Liver (tissue), 9 donors: Measurements from ENCODE around the gene TET2. TPM values are rescaled to one million over a fixed set of nuclear protein-coding genes. Genes with fewer than 3 reads are reported as not detected.

ENCODE experiments used
- DNase-seq: peaks from one replicate; pipeline ENCODE4 v3.0.0-alpha.2; 2017; ENCODE audit warnings: low spot score
- H3K27ac ChIP-seq, 2 donors: one replicate each; pipeline ENCODE4 v1.7.0; 2013; ENCODE audit warnings: inconsistent platforms in 2 of 2, low read length in 2 of 2, control low read depth in 1 of 2, low read depth in 1 of 2, mild to moderate bottlenecking in 1 of 2
- H3K27me3 ChIP-seq, 4 donors: one replicate each; pipeline versions ENCODE4 v1.6.1 to v1.7.0; 2013; ENCODE audit warnings: low read length in 3 of 4, inconsistent platforms in 1 of 4, mild to moderate bottlenecking in 1 of 4, moderate library complexity in 1 of 4; ENCODE audit not compliant: control insufficient read depth in 4 of 4, insufficient read depth in 4 of 4
- H3K36me3 ChIP-seq, 4 donors: one replicate each; pipeline versions ENCODE4 v1.6.1 to v1.7.0; 2013; ENCODE audit warnings: low read length in 3 of 4, mild to moderate bottlenecking in 3 of 4, low read depth in 1 of 4, moderate library complexity in 1 of 4; ENCODE audit not compliant: control insufficient read depth in 4 of 4, insufficient read depth in 3 of 4
- H3K4me1 ChIP-seq, 4 donors: one replicate each; pipeline versions ENCODE4 v1.6.1 to v1.7.0; 2013; ENCODE audit warnings: low read length in 3 of 4, mild to moderate bottlenecking in 3 of 4, moderate library complexity in 1 of 4; ENCODE audit not compliant: control insufficient read depth in 4 of 4, insufficient read depth in 4 of 4
- H3K4me3 ChIP-seq, 3 donors: one replicate each; pipeline versions ENCODE4 v1.6.1 to v1.7.0; 2013; ENCODE audit warnings: low read length in 3 of 3, control low read depth in 1 of 3, low read depth in 1 of 3, mild to moderate bottlenecking in 1 of 3
- H3K9ac ChIP-seq, 2 donors: one replicate each; pipeline ENCODE4 v1.7.0; 2013; ENCODE audit warnings: low read length in 2 of 2, mild to moderate bottlenecking in 2 of 2, moderate library complexity in 2 of 2, control low read depth in 1 of 2, low read depth in 1 of 2
- H3K9me3 ChIP-seq, 4 donors: one replicate each; pipeline versions ENCODE4 v1.6.1 to v1.7.0; 2013; ENCODE audit warnings: low read length in 3 of 4; ENCODE audit not compliant: control insufficient read depth in 4 of 4
- ATF3 ChIP-seq: IDR thresholded peaks from 2 replicates; pipeline ENCODE4 v1.6.1; 2016; ENCODE audit warnings: antibody characterized with exemption
- CTCF ChIP-seq: fragments of 150-350 bp; IDR thresholded peaks from 2 replicates; pipeline ENCODE4 v1.5.1; 2017; ENCODE audit warnings: improper control_type of control experiment, low read depth, low read length; ENCODE audit not compliant: missing input control
- EGR1 ChIP-seq, 2 donors: IDR thresholded peaks; 2 replicates each; pipeline ENCODE4 v1.6.1; 2016 to 2018; ENCODE audit warnings: antibody characterized with exemption in 2 of 2, low read depth in 2 of 2
- FOXA1 ChIP-seq: IDR thresholded peaks from 2 replicates; pipeline ENCODE4 v1.6.1; 2016; ENCODE audit warnings: antibody characterized with exemption
- FOXA2 ChIP-seq: IDR thresholded peaks from 2 replicates; pipeline ENCODE4 v1.6.1; 2016; ENCODE audit warnings: antibody characterized with exemption
- GABPA ChIP-seq, 2 donors: IDR thresholded peaks in 1 of 2; conservative IDR thresholded peaks in 1 of 2; 2 replicates each; pipeline ENCODE4 v1.6.1; 2016; ENCODE audit warnings: antibody characterized with exemption in 2 of 2, mild to moderate bottlenecking in 1 of 2, moderate library complexity in 1 of 2
- HNF4A ChIP-seq, 2 donors: conservative IDR thresholded peaks; 2 replicates each; pipeline ENCODE4 v1.6.1; 2016; ENCODE audit warnings: antibody characterized with exemption in 2 of 2, mild to moderate bottlenecking in 2 of 2
- HNF4G ChIP-seq: IDR thresholded peaks from 2 replicates; pipeline ENCODE4 v1.6.1; 2016; ENCODE audit warnings: antibody characterized with exemption
- JUND ChIP-seq, 2 donors: IDR thresholded peaks; 2 replicates each; pipeline ENCODE4 v1.6.1; 2016; ENCODE audit warnings: antibody characterized with exemption in 2 of 2
- MAX ChIP-seq: IDR thresholded peaks from 2 replicates; pipeline ENCODE4 v1.6.1; 2016; ENCODE audit warnings: antibody characterized with exemption
- RAD21 ChIP-seq, 2 donors: IDR thresholded peaks; 2 replicates each; pipeline ENCODE4 v1.6.1; 2016; ENCODE audit warnings: antibody characterized with exemption in 2 of 2, mild to moderate bottlenecking in 2 of 2
- REST ChIP-seq: IDR thresholded peaks from 2 replicates; pipeline ENCODE4 v1.6.1; 2016; ENCODE audit warnings: antibody characterized with exemption, mild to moderate bottlenecking
- RXRA ChIP-seq, 2 donors: IDR thresholded peaks; 2 replicates each; pipeline ENCODE4 v1.6.1; 2017 to 2018; ENCODE audit warnings: antibody characterized with exemption in 2 of 2, mild to moderate bottlenecking in 1 of 2
- SP1 ChIP-seq: IDR thresholded peaks from 2 replicates; pipeline ENCODE4 v1.6.1; 2018; ENCODE audit warnings: antibody characterized with exemption, mild to moderate bottlenecking
- TAF1 ChIP-seq: conservative IDR thresholded peaks from 2 replicates; pipeline ENCODE4 v1.6.1; 2016; ENCODE audit warnings: antibody characterized with exemption, mild to moderate bottlenecking
- YY1 ChIP-seq: IDR thresholded peaks from 2 replicates; pipeline ENCODE4 v1.6.1; 2016; ENCODE audit warnings: antibody characterized with exemption, mild to moderate bottlenecking
- ZBTB33 ChIP-seq: IDR thresholded peaks from 2 replicates; pipeline ENCODE4 v1.6.1; 2016; ENCODE audit warnings: antibody characterized with exemption
- WGBS: extraction: QIAGEN DNeasy Blood & Tissue Kit; methylation state at CpG from one replicate; pipeline ENCODE4 v1.1.7; 2013; 5-methylcytosine and 5-hydroxymethylcytosine counted together
- polyA plus RNA-seq, 2 donors: library from polyadenylated mRNA; stranded (reverse) in 1 of 2; unstranded in 1 of 2; fragments of 200-250 nt in 1 of 2; fragments of >200 nt in 1 of 2; fragmentation: Nextera tagmentation in 1 of 2; extraction: Ambion mirVana in 1 of 2; gene quantifications; one replicate each; pipeline versions ENCODE4 v1.2.1 to v1.2.3, GENCODE V29; 2013 to 2015
- total RNA-seq, 2 donors: library from RNA; depleted of rRNA; stranded (reverse); fragments of >200 nt; gene quantifications; one replicate each; pipeline ENCODE4 v1.2.3, GENCODE V29; 2014
- donor health status: healthy.
- donor health status: healthy.
- donor health status: healthy.
- donor health status: healthy.
- donor health status: healthy.

TET2 gene
- total and polyA plus RNA-seq, 4 donors: 0.88 to 8.4 (median 5.5) TPM

GRCh38 chr4:105273230-105273629 lies 126.6 kb downstream of the TET2 start:
- no peak for TF ChIP-seq YY1
- TF ChIP-seq RXRA (IDR thresholded peaks at IDR 0.05): no peak
- no peak for TF ChIP-seq HNF4A (conservative IDR thresholded peaks at IDR 0.05)
- TF ChIP-seq REST: no peak
- no peak for TF ChIP-seq RAD21 (IDR thresholded peaks at IDR 0.05)
- no peak for TF ChIP-seq TAF1
- DNase-seq: no peak
- 91% methylated on average over 1 of the region's 1 CpG for WGBS
- no peak overlapping the region for H3K27ac ChIP-seq
- no peaks in the 10 kb centered on the region for H3K9me3 ChIP-seq
- peaks cover 8 to 49% (median 45%) of the 10 kb centered on the region in 4 donors for H3K36me3 ChIP-seq
- H3K4me3 ChIP-seq: no peak overlapping the region
- no peaks in the 10 kb centered on the region for H3K27me3 ChIP-seq
- no peaks in the 10 kb centered on the region for H3K4me1 ChIP-seq
- H3K9ac ChIP-seq: no peak overlapping the region

- H3K9ac ChIP-seq: no peak overlapping the region
- H3K9me3 ChIP-seq: no peaks in the 10 kb centered on the region
- H3K27ac ChIP-seq: no peak overlapping the region
- no peak for TF ChIP-seq YY1
- H3K4me1 ChIP-seq: no peaks in the 10 kb centered on the region
- peaks cover 8 to 52% (median 45%) of the 10 kb centered on the region in 4 donors for H3K36me3 ChIP-seq
- H3K27me3 ChIP-seq: no peaks in the 10 kb centered on the region
- 77% methylated on average over 2 of the region's 2 CpGs for WGBS
- no peak overlapping the region for H3K4me3 ChIP-seq
- no peak for DNase-seq
Observed at GRCh38 chr4:105274090-105274489, 127.4 kb downstream of the TET2 start.

GRCh38 chr4:105274504-105274903 lies 127.8 kb downstream of the TET2 start:
- DNase-seq: no peak
- H3K27ac ChIP-seq: no peak overlapping the region
- WGBS: 94% methylated on average over 1 of the region's 1 CpG
- TF ChIP-seq FOXA1: no peak
- no peak for TF ChIP-seq EGR1 (IDR thresholded peaks at IDR 0.05; ENCODE audit: low read depth in 2 of 2)
- no peak for TF ChIP-seq HNF4G
- TF ChIP-seq ZBTB33: no peak
- no peak for TF ChIP-seq RXRA (IDR thresholded peaks at IDR 0.05)
- TF ChIP-seq HNF4A (conservative IDR thresholded peaks at IDR 0.05): no peak
- no peak for TF ChIP-seq REST
- no peak for TF ChIP-seq SP1
- TF ChIP-seq MAX: no peak
- no peak for TF ChIP-seq TAF1
- no peak for TF ChIP-seq JUND (IDR thresholded peaks at IDR 0.05)
- TF ChIP-seq FOXA2: no peak
- TF ChIP-seq ATF3: no peak
- TF ChIP-seq GABPA (IDR thresholded peaks at IDR 0.05 in 1 of 2, conservative IDR thresholded peaks at IDR 0.05 in 1 of 2): no peak
- TF ChIP-seq RAD21 (IDR thresholded peaks at IDR 0.05): no peak
- TF ChIP-seq YY1: no peak
- no peak for TF ChIP-seq CTCF

More at GRCh38 chr4:105274504-105274903, 127.8 kb downstream of the TET2 start:
- no peak overlapping the region for H3K9ac ChIP-seq
- no peaks in the 10 kb centered on the region for H3K27me3 ChIP-seq
- H3K9me3 ChIP-seq: no peaks in the 10 kb centered on the region
- H3K36me3 ChIP-seq: peaks cover 8 to 47% (median 43%) of the 10 kb centered on the region in 4 donors
- H3K4me1 ChIP-seq: no peaks in the 10 kb centered on the region
- H3K4me3 ChIP-seq: no peak overlapping the region
